HCT116 (cell line): ENCODE data around the gene COG5. TPM values are rescaled to one million over a fixed set of nuclear protein-coding genes. Genes with fewer than 3 reads are reported as not detected.

ENCODE experiments used
- ATAC-seq: fragments of 200-7000 bp; cut with Tn5 transposase; 2 replicates; pipeline ENCODE4 v1.9.1; 2020; ENCODE audit warnings: mild to moderate bottlenecking, moderate library complexity
- BruUV-seq: library from RNA; stranded (reverse); fragments of 400-500 nt; replicated peaks from 2 replicates; lab custom pipeline; 2021; lab: Mats Ljungman, UMichigan
- CTCF ChIA-PET: fragments of 300-600 bp; sonication (Branson Sonifier 250); formaldehyde crosslinking; loops from one replicate; lab custom pipeline; 2021; ENCODE audit warnings: antibody characterized with exemption; lab: Charles Lee
- POLR2A ChIA-PET: fragments of 300-600, 350-600 bp; sonication (Branson Sonifier 250); formaldehyde crosslinking; loops from one replicate; lab custom pipeline; 2021; ENCODE audit warnings: antibody characterized with exemption; lab: Charles Lee
- RAD21 ChIA-PET, 2 experiments: fragments of 300-600 bp; sonication (Branson Sonifier 250); formaldehyde crosslinking; loops; one replicate each; lab custom pipeline; 2023; ENCODE audit warnings: low total read pairs in 2 of 2; ENCODE audit not compliant: uncharacterized antibody in 2 of 2, unreplicated experiment in 2 of 2, low non-redundant PET in 1 of 2; lab: Charles Lee
- DNase-seq: peaks from one replicate; pipeline ENCODE4 v3.0.0-alpha.2; 2010; ENCODE audit warnings: low read depth, low spot score
- H2AFZ ChIP-seq: fragments of 200-600 bp; shearing (Covaris generic), sonication (generic); 2 replicates; pipeline ENCODE4 v1.6.1; 2017; ENCODE audit warnings: low read depth, mixed run types, mixed read lengths, antibody characterized with exemption, low read length; ENCODE audit not compliant: poor library complexity, severe bottlenecking
- H3K27ac ChIP-seq: 2 replicates; pipeline ENCODE4 v1.5.1; 2012; ENCODE audit warnings: low read depth, low read length
- H3K27me3 ChIP-seq: fragments of 200-600 bp; sonication (generic); 2 replicates; pipeline ENCODE4 v1.6.1; 2016; ENCODE audit warnings: mixed run types, low read length, mixed read lengths; ENCODE audit not compliant: insufficient read depth
- H3K36me3 ChIP-seq, 2 experiments: fragments of 200-500 bp in 1 of 2; fragments of 200-600 bp in 1 of 2; sonication (Bioruptor generic) in 1 of 2; sonication (generic) in 1 of 2; 2 replicates each; pipeline versions ENCODE4 v1.5.1 to v1.6.1; 2014 to 2016; ENCODE audit warnings: low read length in 2 of 2, inconsistent platforms in 1 of 2, mixed read lengths in 1 of 2, mixed run types in 1 of 2; ENCODE audit not compliant: insufficient read depth in 2 of 2, control insufficient read depth in 1 of 2
- H3K4me1 ChIP-seq, 2 experiments: fragments of 200-600 bp in 1 of 2; sonication (generic) in 1 of 2; 2 replicates each; pipeline versions ENCODE4 v1.5.1 to v1.6.1; 2012 to 2017; ENCODE audit warnings: low read length in 2 of 2, inconsistent platforms in 1 of 2, mild to moderate bottlenecking in 1 of 2, mixed read lengths in 1 of 2, mixed run types in 1 of 2, moderate library complexity in 1 of 2; ENCODE audit not compliant: insufficient read depth in 2 of 2, control insufficient read depth in 1 of 2
- H3K4me2 ChIP-seq: fragments of 200-600 bp; sonication (generic); 2 replicates; pipeline ENCODE4 v1.6.1; 2017; ENCODE audit warnings: mixed run types, low read length, mixed read lengths
- H3K4me3 ChIP-seq, 2 experiments: fragments of 200-600 bp in 1 of 2; sonication (generic) in 1 of 2; replicated peaks in 1 of 2; 2 replicates each; pipeline ENCODE4 v1.5.1; 2011 to 2016; ENCODE audit warnings: low read length in 2 of 2, control low read depth in 1 of 2, low read depth in 1 of 2, mild to moderate bottlenecking in 1 of 2, mixed read lengths in 1 of 2, mixed run types in 1 of 2
- H3K79me2 ChIP-seq: fragments of 200-600 bp; sonication (generic); 2 replicates; pipeline ENCODE4 v1.6.1; 2017; ENCODE audit warnings: mild to moderate bottlenecking, mixed run types, low read length, moderate library complexity, mixed read lengths; ENCODE audit not compliant: insufficient read depth
- H3K9ac ChIP-seq: fragments of 200-600 bp; sonication (generic); 2 replicates; pipeline ENCODE4 v1.6.1; 2016; ENCODE audit warnings: low read length, mixed read lengths
- H3K9me2 ChIP-seq: fragments of 200-600 bp; sonication (generic), shearing (Covaris generic); 2 replicates; pipeline ENCODE4 v1.6.1; 2017; ENCODE audit warnings: mixed run types, mild to moderate bottlenecking, moderate library complexity; ENCODE audit not compliant: insufficient read depth
- H3K9me3 ChIP-seq, 2 experiments: fragments of 200-500 bp in 1 of 2; fragments of 200-600 bp in 1 of 2; sonication (Bioruptor generic) in 1 of 2; sonication (generic) in 1 of 2; 2 replicates each; pipeline ENCODE4 v1.6.1; 2014 to 2017; ENCODE audit warnings: low read length in 2 of 2, mixed read lengths in 2 of 2, inconsistent platforms in 1 of 2, low read depth in 1 of 2, mild to moderate bottlenecking in 1 of 2, mixed run types in 1 of 2, moderate library complexity in 1 of 2; ENCODE audit not compliant: control insufficient read depth in 1 of 2, insufficient read depth in 1 of 2
- H4K20me1 ChIP-seq: fragments of 200-600 bp; sonication (generic), shearing (Covaris generic); 2 replicates; pipeline ENCODE4 v1.6.1; 2017; ENCODE audit warnings: mixed run types, mild to moderate bottlenecking, moderate library complexity; ENCODE audit not compliant: insufficient read depth
- CBX3 ChIP-seq: IDR thresholded peaks from 2 replicates; pipeline ENCODE4 v1.6.1; 2012; ENCODE audit warnings: low read depth
- CEBPB ChIP-seq: IDR thresholded peaks from 2 replicates; pipeline ENCODE4 v1.6.1; 2012; ENCODE audit warnings: low read depth
- EGR1 ChIP-seq: IDR thresholded peaks from 2 replicates; pipeline ENCODE4 v1.6.1; 2012; ENCODE audit warnings: low read depth
- ELF1 ChIP-seq: IDR thresholded peaks from 2 replicates; pipeline ENCODE4 v1.6.1; 2012; ENCODE audit warnings: low read depth, borderline replicate concordance
- EZH2 ChIP-seq: fragments of 200-600 bp; sonication (generic); IDR thresholded peaks from 2 replicates; pipeline ENCODE4 v1.6.1; 2017; ENCODE audit warnings: antibody characterized with exemption, mixed run types
- EZH2phosphoT487 ChIP-seq: fragments of 200-600 bp; IDR thresholded peaks from 2 replicates; pipeline ENCODE4 v1.6.1; 2018; ENCODE audit warnings: antibody characterized with exemption, borderline replicate concordance
- FOSL1 ChIP-seq: IDR thresholded peaks from 2 replicates; pipeline ENCODE4 v1.6.1; 2012; ENCODE audit warnings: low read depth
- JUND ChIP-seq: IDR thresholded peaks from 2 replicates; pipeline ENCODE4 v1.6.1; 2012
- POLR2A ChIP-seq: IDR thresholded peaks from 2 replicates; pipeline ENCODE4 v1.7.0; 2011; ENCODE audit warnings: borderline replicate concordance; ENCODE audit not compliant: insufficient read depth, insufficient read length; ENCODE audit errors: extremely low read depth
- POLR2AphosphoS5 ChIP-seq: IDR thresholded peaks from 2 replicates; pipeline ENCODE4 v1.6.1; 2011; ENCODE audit warnings: mild to moderate bottlenecking, low read depth, low read length, moderate library complexity
- RAD21 ChIP-seq: IDR thresholded peaks from 2 replicates; pipeline ENCODE4 v1.6.1; 2012; ENCODE audit warnings: low read depth, mild to moderate bottlenecking
- SIN3A ChIP-seq: IDR thresholded peaks from 2 replicates; pipeline ENCODE4 v1.6.1; 2012; ENCODE audit warnings: low read depth
- SP1 ChIP-seq: IDR thresholded peaks from 2 replicates; pipeline ENCODE4 v1.6.1; 2012; ENCODE audit warnings: low read depth
- SRF ChIP-seq: IDR thresholded peaks from 2 replicates; pipeline ENCODE4 v1.6.1; 2012; ENCODE audit warnings: low read depth
- TCF7L2 ChIP-seq: IDR thresholded peaks from 2 replicates; pipeline ENCODE4 v1.7.0; 2011; ENCODE audit warnings: borderline replicate concordance, inconsistent platforms; ENCODE audit not compliant: insufficient read depth, insufficient read length; ENCODE audit errors: extremely low read depth
- YY1 ChIP-seq: IDR thresholded peaks from 2 replicates; pipeline ENCODE4 v1.6.1; 2011; ENCODE audit warnings: low read length, low read depth, moderate library complexity, mild to moderate bottlenecking; ENCODE audit not compliant: insufficient replicate concordance; ENCODE audit errors: extremely low read depth
- ZFX ChIP-seq: fragments of 450-650 bp; IDR thresholded peaks from 2 replicates; pipeline ENCODE4 v1.6.1; 2017
- intact Hi-C: fragments of 100-400 bp; cut with micrococcal nuclease; formaldehyde crosslinking; loops from 2 replicates; pipeline ENCODE4 v1.10.0; 2022
- total RNA-seq: library from RNA; stranded (reverse); gene quantifications from one replicate; pipeline ENCODE4 v1.2.1, GENCODE V29; 2021; ENCODE audit not compliant: unreplicated experiment
- TF ChIP-seq, protein P1 (sequence below), 3 experiments: fragments of 200-600 bp in 1 of 3; sonication (generic) in 1 of 3; IDR thresholded peaks in 2 of 3; conservative IDR thresholded peaks in 1 of 3; 2 replicates each; pipeline ENCODE4 v1.5.1; 2012 to 2017; ENCODE audit warnings: low read depth in 2 of 3, low read length in 2 of 3, antibody characterized with exemption in 1 of 3, borderline replicate concordance in 1 of 3, control low read depth in 1 of 3, mild to moderate bottlenecking in 1 of 3, mixed read lengths in 1 of 3, mixed run types in 1 of 3, moderate library complexity in 1 of 3; ENCODE audit not compliant: insufficient read depth in 1 of 3
- TF ChIP-seq, protein P2 (sequence below): IDR thresholded peaks from 2 replicates; pipeline ENCODE4 v1.6.1; 2012
- TF ChIP-seq, protein P3 (sequence below): IDR thresholded peaks from 2 replicates; pipeline ENCODE4 v1.6.1; 2012

Gene COG5
- total RNA-seq, 1 experiment from 2014 or later = 30.7 TPM

DNA sequence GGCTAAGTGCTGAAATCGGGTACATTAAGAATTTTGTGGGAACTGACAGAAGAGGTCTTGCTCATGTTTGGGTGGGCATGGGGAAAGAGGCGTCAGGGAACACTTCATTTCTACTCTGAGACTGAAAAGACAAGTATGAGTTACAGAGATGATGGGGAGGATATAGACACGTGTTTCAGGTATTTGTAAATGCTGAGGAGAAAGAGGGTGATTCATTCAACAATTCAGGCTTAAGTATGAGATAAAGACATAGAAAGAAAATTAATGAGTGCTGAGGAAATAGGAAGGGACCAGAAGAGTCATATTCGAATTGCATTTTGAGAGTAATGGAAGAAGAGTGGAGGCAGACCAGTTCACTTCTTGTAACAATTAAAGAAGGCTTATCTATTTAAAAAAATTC, 251.3 kb downstream of the COG5 start:
- H3K27ac ChIP-seq = no peak overlapping the region
- DNase-seq (no peak), ATAC-seq (no peak)
- H3K9me3 ChIP-seq = no peaks in the 10 kb centered on the region
- ChIA-PET CTCF (no interaction called here), RAD21 (no interaction called here), POLR2A (no interaction called here)
- no peak overlapping the region for H2AFZ ChIP-seq
- TF ChIP-seq POLR2AphosphoS5 (no peak), FOSL1 (no peak), SP1 (no peak), CEBPB (no peak)
- no peak overlapping the region for H3K4me3 ChIP-seq
- no peaks in the 10 kb centered on the region for H3K27me3 ChIP-seq
- BruUV-seq = no TSS peak
- H3K9ac ChIP-seq = no peak overlapping the region
- H3K4me1 ChIP-seq = no peaks in the 10 kb centered on the region
- no peaks in the 10 kb centered on the region for H3K36me3 ChIP-seq
- H4K20me1 ChIP-seq = no peaks in the 10 kb centered on the region
- H3K4me2 ChIP-seq = no peak overlapping the region
- H3K79me2 ChIP-seq = no peaks in the 10 kb centered on the region
- H3K9me2 ChIP-seq = no peaks in the 10 kb centered on the region
- intact Hi-C loops = no loop called here

DNA sequence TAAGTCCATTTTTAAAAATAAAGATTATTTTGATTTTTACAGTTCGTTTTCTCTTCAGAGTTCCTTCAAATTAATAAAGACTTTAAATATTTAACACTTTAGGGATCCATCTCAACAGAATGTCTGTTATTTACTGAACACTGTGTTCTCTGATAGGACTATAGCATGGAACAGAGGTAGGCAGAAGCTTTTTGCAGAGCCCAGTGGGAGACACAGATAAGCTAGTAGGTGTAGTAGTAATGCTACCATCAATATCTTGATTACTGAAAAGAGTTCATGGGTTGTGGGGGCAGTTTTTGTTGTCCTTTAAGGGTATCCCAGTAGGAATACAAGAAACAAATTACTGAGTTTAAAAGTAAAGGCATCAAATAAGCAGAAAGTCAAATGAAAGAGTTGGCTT, 254.4 kb downstream of the COG5 start:
- CTCF ChIA-PET = no interaction called here
- H3K4me3 ChIP-seq = no peak overlapping the region
- DNase-seq = no peak
- no peaks in the 10 kb centered on the region for H3K36me3 ChIP-seq
- no TSS peak for BruUV-seq
- POLR2A ChIA-PET = no interaction called here
- RAD21 ChIA-PET = no interaction called here
- ATAC-seq = no peak
- H3K27ac ChIP-seq = no peak overlapping the region
- H3K9ac ChIP-seq = no peak overlapping the region
- no peaks in the 10 kb centered on the region for H4K20me1 ChIP-seq
- no peaks in the 10 kb centered on the region for H3K9me3 ChIP-seq
- no peak overlapping the region for H3K4me2 ChIP-seq
- H3K79me2 ChIP-seq = no peaks in the 10 kb centered on the region
- TF ChIP-seq EZH2phosphoT487 (no peak), CBX3 (no peak), POLR2AphosphoS5 (no peak), FOSL1 (no peak), YY1 (no peak), ZFX (no peak), EGR1 (no peak), SIN3A (no peak), RAD21 (no peak), ELF1 (no peak), SRF (no peak), EZH2 (no peak), TCF7L2 (no peak), POLR2A (no peak), JUND (no peak)
- TF ChIP-seq, protein P1, sequence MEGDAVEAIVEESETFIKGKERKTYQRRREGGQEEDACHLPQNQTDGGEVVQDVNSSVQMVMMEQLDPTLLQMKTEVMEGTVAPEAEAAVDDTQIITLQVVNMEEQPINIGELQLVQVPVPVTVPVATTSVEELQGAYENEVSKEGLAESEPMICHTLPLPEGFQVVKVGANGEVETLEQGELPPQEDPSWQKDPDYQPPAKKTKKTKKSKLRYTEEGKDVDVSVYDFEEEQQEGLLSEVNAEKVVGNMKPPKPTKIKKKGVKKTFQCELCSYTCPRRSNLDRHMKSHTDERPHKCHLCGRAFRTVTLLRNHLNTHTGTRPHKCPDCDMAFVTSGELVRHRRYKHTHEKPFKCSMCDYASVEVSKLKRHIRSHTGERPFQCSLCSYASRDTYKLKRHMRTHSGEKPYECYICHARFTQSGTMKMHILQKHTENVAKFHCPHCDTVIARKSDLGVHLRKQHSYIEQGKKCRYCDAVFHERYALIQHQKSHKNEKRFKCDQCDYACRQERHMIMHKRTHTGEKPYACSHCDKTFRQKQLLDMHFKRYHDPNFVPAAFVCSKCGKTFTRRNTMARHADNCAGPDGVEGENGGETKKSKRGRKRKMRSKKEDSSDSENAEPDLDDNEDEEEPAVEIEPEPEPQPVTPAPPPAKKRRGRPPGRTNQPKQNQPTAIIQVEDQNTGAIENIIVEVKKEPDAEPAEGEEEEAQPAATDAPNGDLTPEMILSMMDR (IDR thresholded peaks at IDR 0.05 in 2 of 3, conservative IDR thresholded peaks at IDR 0.05 in 1 of 3; ENCODE audit: borderline replicate concordance in 1 of 3, insufficient read depth in 1 of 3, low read depth in 2 of 3, low read length in 2 of 3) = no peak
- TF ChIP-seq, protein P2, sequence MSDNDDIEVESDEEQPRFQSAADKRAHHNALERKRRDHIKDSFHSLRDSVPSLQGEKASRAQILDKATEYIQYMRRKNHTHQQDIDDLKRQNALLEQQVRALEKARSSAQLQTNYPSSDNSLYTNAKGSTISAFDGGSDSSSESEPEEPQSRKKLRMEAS = no peak
- TF ChIP-seq, protein P3, sequence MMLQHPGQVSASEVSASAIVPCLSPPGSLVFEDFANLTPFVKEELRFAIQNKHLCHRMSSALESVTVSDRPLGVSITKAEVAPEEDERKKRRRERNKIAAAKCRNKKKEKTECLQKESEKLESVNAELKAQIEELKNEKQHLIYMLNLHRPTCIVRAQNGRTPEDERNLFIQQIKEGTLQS = no peak
- no peaks in the 10 kb centered on the region for H3K9me2 ChIP-seq
- intact Hi-C loops = no loop called here
- no peaks in the 10 kb centered on the region for H3K27me3 ChIP-seq
- no peaks in the 10 kb centered on the region for H3K4me1 ChIP-seq
- H2AFZ ChIP-seq = no peak overlapping the region
